SK-N-SH (cell line): ENCODE data around the gene RPE65.

Experiments
- CHD2 ChIP-seq: fragments of 150-350 bp; IDR thresholded peaks from 2 replicates; pipeline ENCODE4 v1.6.1; 2018; ENCODE audit warnings: low read length; ENCODE audit not compliant: partially characterized antibody
- ELF1 ChIP-seq: IDR thresholded peaks from 2 replicates; pipeline ENCODE4 v1.4.0; 2012
- EP300 ChIP-seq, 2 experiments: IDR thresholded peaks; 2 replicates each; pipeline versions ENCODE4 v1.4.0 to v1.6.1; 2012; ENCODE audit warnings: borderline replicate concordance in 1 of 2, low read depth in 1 of 2, low read length in 1 of 2
- GATA2 ChIP-seq: sonication (generic); formaldehyde crosslinking; IDR thresholded peaks from 2 replicates; pipeline ENCODE4 v1.5.0; 2020; ENCODE audit warnings: mild to moderate bottlenecking, missing genetic modification reagents
- MAX ChIP-seq: IDR thresholded peaks from 2 replicates; pipeline ENCODE4 v1.4.0; 2012; ENCODE audit warnings: low read depth
- NRF1 ChIP-seq: IDR thresholded peaks from 2 replicates; pipeline ENCODE4 v1.6.1; 2012; ENCODE audit warnings: low read depth, mild to moderate bottlenecking, low read length
- PBX3 ChIP-seq: IDR thresholded peaks from 2 replicates; pipeline ENCODE4; 2012
- POLR2AphosphoS5 ChIP-seq: IDR thresholded peaks from 2 replicates; pipeline ENCODE4 v1.6.1; 2012; ENCODE audit warnings: low read depth, low read length
- RXRA ChIP-seq: IDR thresholded peaks from 2 replicates; pipeline ENCODE4 v1.4.0; 2012; ENCODE audit warnings: low read depth, mild to moderate bottlenecking, borderline replicate concordance
- SIN3A ChIP-seq: IDR thresholded peaks from 2 replicates; pipeline ENCODE4 v1.6.1; 2012; ENCODE audit warnings: low read depth, mild to moderate bottlenecking, low read length, moderate library complexity, borderline replicate concordance
- TEAD4 ChIP-seq: IDR thresholded peaks from 2 replicates; pipeline ENCODE4 v1.4.0; 2012; ENCODE audit warnings: mild to moderate bottlenecking, borderline replicate concordance; ENCODE audit not compliant: insufficient read depth
- YY1 ChIP-seq: IDR thresholded peaks from 2 replicates; pipeline ENCODE4 v1.4.0; 2012; ENCODE audit warnings: low read depth, mild to moderate bottlenecking
- TF ChIP-seq, protein P1 (sequence below): fragments of 200-600 bp; sonication (generic); IDR thresholded peaks from 2 replicates; pipeline ENCODE4 v1.6.1; 2017; ENCODE audit warnings: antibody characterized with exemption, mild to moderate bottlenecking, moderate library complexity
- TF ChIP-seq, protein P2 (sequence below): IDR thresholded peaks from 2 replicates; pipeline ENCODE4 v1.6.1; 2012; ENCODE audit warnings: mild to moderate bottlenecking, low read depth, low read length, moderate library complexity

- TF ChIP-seq RXRA (no peak), YY1 (no peak), POLR2AphosphoS5 (no peak; the same call in 1 of the 2 replicates), MAX (no peak), SIN3A (no peak), CHD2 (no peak), ELF1 (no peak), EP300 (IDR thresholded peaks at IDR 0.05; ENCODE audit: borderline replicate concordance in 1 of 2, low read depth in 1 of 2, low read length in 1 of 2) (peak; percentile 70 to 76; a peak in 3 of 4 replicates), TEAD4 (peak; percentile 49; the same call in 1 of the 2 replicates), PBX3 (peak; percentile 90), GATA2 (no peak), NRF1 (no peak)
- TF ChIP-seq, protein P1, sequence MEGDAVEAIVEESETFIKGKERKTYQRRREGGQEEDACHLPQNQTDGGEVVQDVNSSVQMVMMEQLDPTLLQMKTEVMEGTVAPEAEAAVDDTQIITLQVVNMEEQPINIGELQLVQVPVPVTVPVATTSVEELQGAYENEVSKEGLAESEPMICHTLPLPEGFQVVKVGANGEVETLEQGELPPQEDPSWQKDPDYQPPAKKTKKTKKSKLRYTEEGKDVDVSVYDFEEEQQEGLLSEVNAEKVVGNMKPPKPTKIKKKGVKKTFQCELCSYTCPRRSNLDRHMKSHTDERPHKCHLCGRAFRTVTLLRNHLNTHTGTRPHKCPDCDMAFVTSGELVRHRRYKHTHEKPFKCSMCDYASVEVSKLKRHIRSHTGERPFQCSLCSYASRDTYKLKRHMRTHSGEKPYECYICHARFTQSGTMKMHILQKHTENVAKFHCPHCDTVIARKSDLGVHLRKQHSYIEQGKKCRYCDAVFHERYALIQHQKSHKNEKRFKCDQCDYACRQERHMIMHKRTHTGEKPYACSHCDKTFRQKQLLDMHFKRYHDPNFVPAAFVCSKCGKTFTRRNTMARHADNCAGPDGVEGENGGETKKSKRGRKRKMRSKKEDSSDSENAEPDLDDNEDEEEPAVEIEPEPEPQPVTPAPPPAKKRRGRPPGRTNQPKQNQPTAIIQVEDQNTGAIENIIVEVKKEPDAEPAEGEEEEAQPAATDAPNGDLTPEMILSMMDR = no peak
- TF ChIP-seq, protein P2, sequence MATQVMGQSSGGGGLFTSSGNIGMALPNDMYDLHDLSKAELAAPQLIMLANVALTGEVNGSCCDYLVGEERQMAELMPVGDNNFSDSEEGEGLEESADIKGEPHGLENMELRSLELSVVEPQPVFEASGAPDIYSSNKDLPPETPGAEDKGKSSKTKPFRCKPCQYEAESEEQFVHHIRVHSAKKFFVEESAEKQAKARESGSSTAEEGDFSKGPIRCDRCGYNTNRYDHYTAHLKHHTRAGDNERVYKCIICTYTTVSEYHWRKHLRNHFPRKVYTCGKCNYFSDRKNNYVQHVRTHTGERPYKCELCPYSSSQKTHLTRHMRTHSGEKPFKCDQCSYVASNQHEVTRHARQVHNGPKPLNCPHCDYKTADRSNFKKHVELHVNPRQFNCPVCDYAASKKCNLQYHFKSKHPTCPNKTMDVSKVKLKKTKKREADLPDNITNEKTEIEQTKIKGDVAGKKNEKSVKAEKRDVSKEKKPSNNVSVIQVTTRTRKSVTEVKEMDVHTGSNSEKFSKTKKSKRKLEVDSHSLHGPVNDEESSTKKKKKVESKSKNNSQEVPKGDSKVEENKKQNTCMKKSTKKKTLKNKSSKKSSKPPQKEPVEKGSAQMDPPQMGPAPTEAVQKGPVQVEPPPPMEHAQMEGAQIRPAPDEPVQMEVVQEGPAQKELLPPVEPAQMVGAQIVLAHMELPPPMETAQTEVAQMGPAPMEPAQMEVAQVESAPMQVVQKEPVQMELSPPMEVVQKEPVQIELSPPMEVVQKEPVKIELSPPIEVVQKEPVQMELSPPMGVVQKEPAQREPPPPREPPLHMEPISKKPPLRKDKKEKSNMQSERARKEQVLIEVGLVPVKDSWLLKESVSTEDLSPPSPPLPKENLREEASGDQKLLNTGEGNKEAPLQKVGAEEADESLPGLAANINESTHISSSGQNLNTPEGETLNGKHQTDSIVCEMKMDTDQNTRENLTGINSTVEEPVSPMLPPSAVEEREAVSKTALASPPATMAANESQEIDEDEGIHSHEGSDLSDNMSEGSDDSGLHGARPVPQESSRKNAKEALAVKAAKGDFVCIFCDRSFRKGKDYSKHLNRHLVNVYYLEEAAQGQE = no peak
Measured at GRCh38 chr1:68429233-68429808, 20.4 kb downstream of the RPE65 start.
